ENCODE measurements around the gene SPRING1. TPM values are rescaled to one million over a fixed set of nuclear protein-coding genes. Genes with fewer than 3 reads are reported as not detected.

The SPRING1 gene
- total RNA-seq, 4 donors from 2014 or later, result 22.3 to 40.3 (median 35.1) TPM

DNA sequence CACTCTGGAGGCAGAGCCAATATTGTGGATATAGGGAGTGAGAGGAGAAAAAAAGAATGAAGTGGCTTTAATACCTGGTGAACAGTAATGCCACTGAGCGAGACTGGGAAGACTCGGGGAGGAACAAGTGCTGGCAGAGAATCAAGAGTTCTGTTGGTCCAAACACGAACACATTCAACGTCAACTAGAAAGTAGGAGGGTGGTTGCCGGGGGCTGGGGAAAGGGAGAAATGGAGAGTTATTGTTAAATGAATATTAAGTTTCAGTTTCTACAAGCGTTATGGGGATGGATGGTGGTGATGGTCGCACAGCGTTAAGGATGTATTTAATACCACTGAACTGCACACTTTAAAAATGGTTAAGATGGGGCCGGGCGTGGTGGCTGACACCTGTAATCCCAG, 2.8 kb downstream of the SPRING1 start:
- in situ Hi-C loops (cut with MboI; ENCODE audit: low pct_ligation_motif_present in 1 of 4, low pct_unique_long_range_greater_than_20kb in 1 of 4, low sequenced_read_pairs in 3 of 4), result loop anchor here in 1 of 4 donors (10.0 kb wide), 1 partner anchor 90 kb away; no protein-coding TSS in a partner anchor
- H3K36me3 ChIP-seq, result peaks cover 0 to 13% (median 0%) of the 10 kb centered on the region in 4 donors
- intact Hi-C loops (cut with DNase I; ENCODE audit: low total_unique reads), result loop anchor here (5.0 kb wide), 1 partner anchor 82 kb away; no protein-coding TSS in a partner anchor
- H3K27me3 ChIP-seq, result no peaks in the 10 kb centered on the region
- WGBS, 2 donors (ENCODE audit: low coverage in 1 of 2), result 75 to 84% methylated on average over 6 to 10 of the region's 10 CpGs
- H3K4me1 ChIP-seq, result peaks cover 4 to 19% (median 14%) of the 10 kb centered on the region in 4 donors
- no peak overlapping the region for H3K27ac ChIP-seq
- no peak overlapping the region for H3K4me3 ChIP-seq
- DNase-seq, result no peak
- no peaks in the 10 kb centered on the region for H3K9me3 ChIP-seq
- no peak for TF ChIP-seq EP300 (IDR thresholded peaks at IDR 0.05; ENCODE audit: low read depth)
- TF ChIP-seq POLR2A (IDR thresholded peaks at IDR 0.05), result no peak
- TF ChIP-seq POLR2AphosphoS5 (IDR thresholded peaks at IDR 0.05), result no peak
- TF ChIP-seq, protein P1, sequence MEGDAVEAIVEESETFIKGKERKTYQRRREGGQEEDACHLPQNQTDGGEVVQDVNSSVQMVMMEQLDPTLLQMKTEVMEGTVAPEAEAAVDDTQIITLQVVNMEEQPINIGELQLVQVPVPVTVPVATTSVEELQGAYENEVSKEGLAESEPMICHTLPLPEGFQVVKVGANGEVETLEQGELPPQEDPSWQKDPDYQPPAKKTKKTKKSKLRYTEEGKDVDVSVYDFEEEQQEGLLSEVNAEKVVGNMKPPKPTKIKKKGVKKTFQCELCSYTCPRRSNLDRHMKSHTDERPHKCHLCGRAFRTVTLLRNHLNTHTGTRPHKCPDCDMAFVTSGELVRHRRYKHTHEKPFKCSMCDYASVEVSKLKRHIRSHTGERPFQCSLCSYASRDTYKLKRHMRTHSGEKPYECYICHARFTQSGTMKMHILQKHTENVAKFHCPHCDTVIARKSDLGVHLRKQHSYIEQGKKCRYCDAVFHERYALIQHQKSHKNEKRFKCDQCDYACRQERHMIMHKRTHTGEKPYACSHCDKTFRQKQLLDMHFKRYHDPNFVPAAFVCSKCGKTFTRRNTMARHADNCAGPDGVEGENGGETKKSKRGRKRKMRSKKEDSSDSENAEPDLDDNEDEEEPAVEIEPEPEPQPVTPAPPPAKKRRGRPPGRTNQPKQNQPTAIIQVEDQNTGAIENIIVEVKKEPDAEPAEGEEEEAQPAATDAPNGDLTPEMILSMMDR (IDR thresholded peaks at IDR 0.05), result no peak

DNA sequence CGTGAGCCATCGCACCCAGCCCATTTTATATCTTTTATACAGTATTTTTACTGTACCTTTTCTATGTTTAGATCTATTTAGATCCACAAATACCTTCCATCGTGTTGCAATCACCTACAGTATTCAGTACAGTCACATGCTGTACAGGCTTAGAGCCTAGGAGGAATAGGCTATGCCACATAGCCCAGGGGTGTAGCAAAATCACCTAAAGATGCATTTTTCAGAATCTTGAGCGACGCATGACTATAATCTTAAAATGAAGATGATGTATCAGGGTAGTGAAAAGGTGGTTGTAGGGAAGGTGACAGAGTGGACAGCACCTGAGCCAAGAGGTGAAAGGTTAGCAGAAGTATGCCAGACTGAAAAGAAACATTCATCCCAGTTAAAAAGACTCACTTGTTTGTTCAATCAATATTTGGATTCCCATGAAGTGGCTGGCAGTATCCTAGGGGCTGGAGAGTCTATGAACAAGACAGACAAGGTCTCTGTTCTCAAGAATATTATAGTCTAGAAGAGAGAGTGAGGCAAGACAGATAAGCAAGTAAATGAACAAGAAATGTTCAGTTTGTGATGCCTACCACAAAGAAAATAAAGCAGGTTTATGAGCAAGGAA, 3.6 kb downstream of the SPRING1 start:
- intact Hi-C loops (cut with DNase I; ENCODE audit: low total_unique reads), result no loop called here
- peaks cover 4 to 19% (median 14%) of the 10 kb centered on the region in 4 donors for H3K4me1 ChIP-seq
- DNase-seq, result no peak
- H3K36me3 ChIP-seq, result peaks cover 0 to 13% (median 0%) of the 10 kb centered on the region in 4 donors
- H3K27me3 ChIP-seq, result no peaks in the 10 kb centered on the region
- H3K4me3 ChIP-seq, result no peak overlapping the region
- H3K9me3 ChIP-seq, result no peaks in the 10 kb centered on the region
- in situ Hi-C loops (cut with MboI; ENCODE audit: low pct_ligation_motif_present in 1 of 4, low pct_unique_long_range_greater_than_20kb in 1 of 4, low sequenced_read_pairs in 3 of 4), result loop anchor here in 1 of 4 donors (10.0 kb wide), 1 partner anchor 91 kb away; no protein-coding TSS in a partner anchor
- no peak overlapping the region for H3K27ac ChIP-seq
- WGBS, 2 donors (ENCODE audit: low coverage in 1 of 2), result 60 to 94% methylated on average over 2 to 5 of the region's 5 CpGs
- TF ChIP-seq EP300 (IDR thresholded peaks at IDR 0.05; ENCODE audit: low read depth) (no peak), POLR2A (IDR thresholded peaks at IDR 0.05) (no peak), POLR2AphosphoS5 (IDR thresholded peaks at IDR 0.05) (no peak)
- TF ChIP-seq, protein P1 (IDR thresholded peaks at IDR 0.05), result no peak

DNA sequence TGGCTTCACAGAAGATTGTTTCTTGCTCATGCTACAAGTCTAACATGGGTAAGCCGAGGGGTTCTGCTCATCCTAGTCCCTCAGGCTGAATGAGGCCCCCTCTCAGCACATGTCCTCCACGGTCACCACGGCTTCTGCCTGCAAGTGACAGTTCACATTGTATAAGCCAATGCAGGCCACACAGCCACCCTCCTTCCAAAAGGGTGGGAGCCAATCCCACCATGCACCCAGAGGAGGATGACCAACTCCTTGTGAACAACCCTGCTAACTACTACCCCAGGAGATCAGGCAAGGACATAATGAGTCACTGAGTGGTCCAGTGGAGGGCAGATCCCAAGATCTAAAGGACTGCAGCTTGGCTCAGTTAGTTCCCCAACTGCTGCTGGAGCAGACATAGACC, 6.1 kb downstream of the SPRING1 start:
- TF ChIP-seq POLR2A (IDR thresholded peaks at IDR 0.05) (no peak), POLR2AphosphoS5 (IDR thresholded peaks at IDR 0.05) (no peak), EP300 (IDR thresholded peaks at IDR 0.05; ENCODE audit: low read depth) (no peak)
- TF ChIP-seq, protein P1 (IDR thresholded peaks at IDR 0.05), result no peak
- Histone ChIP-seq H3K4me1 (peaks cover 4 to 17% (median 8%) of the 10 kb centered on the region in 4 donors), H3K36me3 (peaks cover 0 to 13% (median 0%) of the 10 kb centered on the region in 4 donors), H3K4me3 (no peak overlapping the region), H3K9me3 (no peaks in the 10 kb centered on the region), H3K27ac (no peak overlapping the region), H3K27me3 (no peaks in the 10 kb centered on the region)
- no peak for DNase-seq
- WGBS, 2 donors (ENCODE audit: low coverage in 1 of 2), result 100% methylated on average over 2 of the region's 3 CpGs; no CpG with 5 or more reads in 1 of the 2 donors
- in situ Hi-C loops (cut with MboI; ENCODE audit: low pct_ligation_motif_present in 1 of 4, low pct_unique_long_range_greater_than_20kb in 1 of 4, low sequenced_read_pairs in 3 of 4), result loop anchor here in 1 of 4 donors (10.0 kb wide), 1 partner anchor 93 kb away; no protein-coding TSS in a partner anchor
- intact Hi-C loops (cut with DNase I; ENCODE audit: low total_unique reads), result no loop called here

DNA sequence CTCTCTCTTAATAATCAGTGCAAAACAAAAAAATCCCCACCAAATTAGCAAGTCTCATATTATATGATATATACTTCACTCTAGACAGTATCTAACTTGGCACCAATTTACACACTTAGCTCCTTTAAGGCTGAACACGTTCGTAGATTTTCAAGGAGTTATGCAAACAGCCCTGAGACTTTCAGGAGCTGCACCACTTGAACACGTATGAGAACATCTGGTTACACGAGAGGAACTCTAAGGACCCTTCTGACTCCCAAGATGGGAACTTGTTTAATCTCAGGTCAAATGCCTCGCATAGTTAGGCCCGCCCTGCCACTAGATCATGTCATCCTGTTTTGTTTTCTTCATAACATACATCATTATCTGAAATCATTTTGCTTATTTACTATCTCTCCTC, 10.0 kb downstream of the SPRING1 start:
- intact Hi-C loops (cut with DNase I; ENCODE audit: low total_unique reads) (no loop called here), in situ Hi-C loops (cut with MboI; ENCODE audit: low pct_ligation_motif_present in 1 of 4, low pct_unique_long_range_greater_than_20kb in 1 of 4, low sequenced_read_pairs in 3 of 4) (no loop called here)
- no peak overlapping the region for H3K27ac ChIP-seq
- peaks cover 0 to 2% (median 0%) of the 10 kb centered on the region in 4 donors for H3K36me3 ChIP-seq
- WGBS, 2 donors (ENCODE audit: low coverage in 1 of 2), result 66 to 70% methylated on average over 6 of the region's 6 CpGs
- no peak overlapping the region for H3K4me3 ChIP-seq
- no peak for DNase-seq
- no peaks in the 10 kb centered on the region for H3K27me3 ChIP-seq
- TF ChIP-seq POLR2A (IDR thresholded peaks at IDR 0.05), result no peak
- TF ChIP-seq, protein P1 (IDR thresholded peaks at IDR 0.05), result no peak
- no peak for TF ChIP-seq EP300 (IDR thresholded peaks at IDR 0.05; ENCODE audit: low read depth)
- TF ChIP-seq POLR2AphosphoS5 (IDR thresholded peaks at IDR 0.05), result no peak
- no peaks in the 10 kb centered on the region for H3K9me3 ChIP-seq
- peaks cover 0 to 11% (median 0%) of the 10 kb centered on the region in 4 donors for H3K4me1 ChIP-seq

All from transverse colon (tissue), 4 donors.